Nephron progenitor cell (in vitro differentiated cells): ENCODE data around the gene NIT2.

Source experiments
- DNase-seq: peaks from one replicate; pipeline ENCODE4 v3.0.0; 2021
- H3K27ac Mint-ChIP-seq: 2 replicates; pipeline ENCODE4 v1.8.0; 2021; ENCODE audit warnings: mild to moderate bottlenecking, moderate library complexity, mixed read lengths
- H3K27me3 Mint-ChIP-seq: 2 replicates; pipeline ENCODE4 v1.8.0; 2021; ENCODE audit warnings: mild to moderate bottlenecking, low read depth, mixed read lengths; ENCODE audit not compliant: poor library complexity
- H3K36me3 Mint-ChIP-seq: 2 replicates; pipeline ENCODE4 v1.8.0; 2021; ENCODE audit warnings: low read depth, mixed read lengths
- H3K4me1 Mint-ChIP-seq: 2 replicates; pipeline ENCODE4 v1.8.0; 2021; ENCODE audit warnings: mixed read lengths
- H3K4me3 Mint-ChIP-seq: 2 replicates; pipeline ENCODE4 v1.8.0; 2021; ENCODE audit warnings: mild to moderate bottlenecking, moderate library complexity, mixed read lengths
- H3K9me3 Mint-ChIP-seq: 2 replicates; pipeline ENCODE4 v1.8.0; 2021; ENCODE audit warnings: mild to moderate bottlenecking, moderate library complexity, mixed read lengths
- TF ChIP-seq, protein P1 (sequence below): fragments of 200-600 bp; sonication (generic); IDR thresholded peaks from 2 replicates; pipeline ENCODE4 v1.5.0; 2021; ENCODE audit warnings: antibody characterized with exemption

The NIT2 gene

DNA sequence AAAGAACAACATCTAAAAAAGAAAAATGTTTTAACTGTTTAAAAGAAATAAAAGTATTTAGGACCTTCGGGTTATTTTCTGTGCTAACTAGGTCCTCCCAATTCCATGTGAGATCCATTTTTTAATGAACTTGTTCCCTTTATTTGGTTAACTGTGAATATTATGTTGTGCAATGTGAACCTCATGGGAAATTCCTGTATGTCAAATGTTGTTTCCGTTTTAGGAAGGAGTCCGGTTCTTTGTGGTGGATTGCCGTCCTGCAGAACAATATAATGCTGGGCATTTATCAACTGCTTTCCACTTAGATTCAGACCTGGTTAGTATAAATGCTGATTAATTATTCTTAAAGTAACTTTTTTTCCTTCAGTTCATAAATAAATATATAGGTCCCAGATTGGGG, 35.5 kb upstream of the NIT2 start:
- Mint-ChIP-seq H3K4me1 (no peaks in the 10 kb centered on the region), H3K36me3 (peaks cover 67% of the 10 kb centered on the region), H3K4me3 (no peak overlapping the region), H3K9me3 (no peaks in the 10 kb centered on the region), H3K27me3 (peaks cover 4% of the 10 kb centered on the region), H3K27ac (no peak overlapping the region)
- TF ChIP-seq, protein P1, sequence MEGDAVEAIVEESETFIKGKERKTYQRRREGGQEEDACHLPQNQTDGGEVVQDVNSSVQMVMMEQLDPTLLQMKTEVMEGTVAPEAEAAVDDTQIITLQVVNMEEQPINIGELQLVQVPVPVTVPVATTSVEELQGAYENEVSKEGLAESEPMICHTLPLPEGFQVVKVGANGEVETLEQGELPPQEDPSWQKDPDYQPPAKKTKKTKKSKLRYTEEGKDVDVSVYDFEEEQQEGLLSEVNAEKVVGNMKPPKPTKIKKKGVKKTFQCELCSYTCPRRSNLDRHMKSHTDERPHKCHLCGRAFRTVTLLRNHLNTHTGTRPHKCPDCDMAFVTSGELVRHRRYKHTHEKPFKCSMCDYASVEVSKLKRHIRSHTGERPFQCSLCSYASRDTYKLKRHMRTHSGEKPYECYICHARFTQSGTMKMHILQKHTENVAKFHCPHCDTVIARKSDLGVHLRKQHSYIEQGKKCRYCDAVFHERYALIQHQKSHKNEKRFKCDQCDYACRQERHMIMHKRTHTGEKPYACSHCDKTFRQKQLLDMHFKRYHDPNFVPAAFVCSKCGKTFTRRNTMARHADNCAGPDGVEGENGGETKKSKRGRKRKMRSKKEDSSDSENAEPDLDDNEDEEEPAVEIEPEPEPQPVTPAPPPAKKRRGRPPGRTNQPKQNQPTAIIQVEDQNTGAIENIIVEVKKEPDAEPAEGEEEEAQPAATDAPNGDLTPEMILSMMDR: no peak
- DNase-seq: no peak

DNA sequence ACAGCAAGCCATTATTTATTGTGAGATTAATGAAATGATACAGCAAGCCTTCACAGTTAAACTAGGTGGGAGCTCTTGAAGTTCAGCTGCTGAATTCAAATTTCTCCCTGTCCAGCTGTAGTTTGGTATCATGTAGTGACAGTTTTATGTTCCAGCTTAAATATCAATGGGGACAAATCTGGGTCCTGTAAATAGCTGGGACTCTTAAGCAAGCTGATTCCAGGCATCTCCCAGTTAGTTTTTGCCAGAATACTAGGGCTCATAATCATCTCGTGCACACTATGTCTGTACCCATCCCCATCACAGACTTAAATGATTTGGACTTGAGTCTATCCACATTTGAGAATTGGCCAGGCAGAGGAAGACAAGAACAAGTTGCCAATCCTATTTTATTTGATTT, 27.9 kb upstream of the NIT2 start:
- H3K4me3 Mint-ChIP-seq: no peak overlapping the region
- H3K27me3 Mint-ChIP-seq: no peaks in the 10 kb centered on the region
- TF ChIP-seq, protein P1: no peak
- H3K4me1 Mint-ChIP-seq: no peaks in the 10 kb centered on the region
- no peaks in the 10 kb centered on the region for H3K9me3 Mint-ChIP-seq
- H3K27ac Mint-ChIP-seq: no peak overlapping the region
- peaks cover 24% of the 10 kb centered on the region for H3K36me3 Mint-ChIP-seq
- no peak for DNase-seq

DNA sequence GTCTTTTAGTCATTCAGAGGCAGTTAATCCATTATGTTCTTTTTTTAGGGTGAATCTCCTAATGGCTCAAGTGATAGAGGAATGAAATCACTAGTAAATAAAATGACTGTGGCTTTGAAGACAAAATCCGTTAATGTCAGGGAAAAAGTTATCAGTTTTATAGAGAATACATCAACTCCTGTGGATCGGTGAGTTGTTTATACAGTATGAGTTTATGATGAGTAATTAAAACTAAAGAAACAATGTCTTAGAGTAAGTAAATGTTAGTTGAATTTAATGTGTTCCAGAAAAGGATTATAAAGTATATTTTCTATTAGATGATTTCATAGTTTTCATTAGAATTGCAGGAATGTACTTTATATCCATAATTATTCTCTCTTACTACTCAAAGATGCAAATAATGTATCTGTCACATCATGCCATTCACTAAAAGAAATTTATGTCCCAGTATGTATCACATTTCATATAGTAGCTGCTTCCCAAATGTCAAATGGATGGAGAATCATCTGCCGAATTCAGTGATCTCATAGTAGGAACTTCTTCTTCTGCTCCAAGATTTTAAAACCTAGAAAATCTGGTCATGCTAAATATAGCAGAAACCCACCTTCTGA, 24.1 kb upstream of the NIT2 start:
- H3K36me3 Mint-ChIP-seq: peaks cover 8% of the 10 kb centered on the region
- no peak overlapping the region for H3K27ac Mint-ChIP-seq
- H3K9me3 Mint-ChIP-seq: no peaks in the 10 kb centered on the region
- H3K27me3 Mint-ChIP-seq: no peaks in the 10 kb centered on the region
- TF ChIP-seq, protein P1: no peak
- DNase-seq: no peak
- H3K4me1 Mint-ChIP-seq: no peaks in the 10 kb centered on the region
- H3K4me3 Mint-ChIP-seq: no peak overlapping the region

DNA sequence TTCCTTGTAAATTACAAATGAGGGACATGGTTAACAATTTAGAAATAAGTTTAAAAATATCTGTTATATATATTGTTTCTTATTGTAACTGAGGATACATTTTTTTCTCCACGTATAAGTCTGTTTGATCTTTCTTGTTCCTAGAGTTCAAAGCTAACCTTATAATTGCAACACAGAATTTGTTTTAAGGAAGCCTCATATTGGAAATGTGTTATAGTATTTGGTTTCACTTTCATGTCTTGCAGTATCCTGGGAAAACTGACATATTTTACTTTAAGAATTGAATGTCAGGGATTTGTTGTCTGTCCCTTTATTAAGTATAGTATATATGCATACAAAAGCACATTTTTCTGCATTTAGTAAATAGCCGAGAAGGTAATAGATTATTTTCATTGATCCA, 23.5 kb upstream of the NIT2 start:
- Mint-ChIP-seq H3K4me1 (no peaks in the 10 kb centered on the region), H3K27me3 (no peaks in the 10 kb centered on the region), H3K36me3 (peaks cover 8% of the 10 kb centered on the region), H3K4me3 (no peak overlapping the region), H3K27ac (no peak overlapping the region), H3K9me3 (no peaks in the 10 kb centered on the region)
- TF ChIP-seq, protein P1: no peak
- DNase-seq: no peak

DNA sequence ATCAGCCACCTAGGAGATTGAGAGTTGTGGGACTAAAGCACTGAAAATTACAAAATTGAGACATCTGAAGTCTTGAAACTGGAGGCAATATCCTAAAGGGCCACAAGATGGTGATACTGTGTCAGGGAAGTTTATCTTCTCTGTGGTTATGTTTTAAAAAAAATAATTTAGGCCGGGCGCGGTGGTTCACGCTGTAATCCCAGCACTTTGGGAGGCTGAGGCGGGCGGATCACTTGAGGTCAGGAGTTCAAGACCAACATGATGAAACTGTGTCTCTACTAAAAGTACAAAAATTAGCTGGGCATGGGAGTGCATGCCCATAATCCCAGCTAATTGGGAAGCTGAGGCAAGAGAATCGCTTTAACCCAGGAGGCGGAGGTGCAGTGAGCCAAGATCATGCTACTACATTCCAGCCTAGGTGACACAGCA, 17.9 kb upstream of the NIT2 start:
- no peaks in the 10 kb centered on the region for H3K4me1 Mint-ChIP-seq
- no peaks in the 10 kb centered on the region for H3K27me3 Mint-ChIP-seq
- H3K4me3 Mint-ChIP-seq: no peak overlapping the region
- peaks cover 7% of the 10 kb centered on the region for H3K36me3 Mint-ChIP-seq
- peak; percentile 13 for DNase-seq
- H3K27ac Mint-ChIP-seq: no peak overlapping the region
- TF ChIP-seq, protein P1: peak; percentile 63
- H3K9me3 Mint-ChIP-seq: no peaks in the 10 kb centered on the region

DNA sequence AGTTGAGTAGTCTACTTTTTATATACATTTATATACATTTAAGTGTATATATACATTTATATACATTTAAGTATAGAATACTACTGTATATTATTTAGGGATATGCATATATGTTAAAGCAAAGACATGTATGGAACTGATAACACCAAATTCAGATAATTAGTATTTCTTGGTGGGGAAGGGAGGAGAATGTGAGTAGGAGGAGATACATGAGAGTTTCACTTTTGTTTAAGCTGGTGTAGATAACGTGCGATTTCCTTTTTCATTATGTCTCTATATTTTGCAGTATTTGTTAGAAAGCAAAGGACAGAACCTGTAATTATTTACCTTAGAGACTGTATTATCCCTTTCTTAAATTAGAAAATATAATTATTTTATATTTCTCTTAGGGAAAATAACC, 16.6 kb upstream of the NIT2 start:
- Mint-ChIP-seq H3K27me3 (no peaks in the 10 kb centered on the region), H3K36me3 (peaks cover 7% of the 10 kb centered on the region), H3K27ac (no peak overlapping the region), H3K4me3 (no peak overlapping the region), H3K4me1 (no peaks in the 10 kb centered on the region), H3K9me3 (no peaks in the 10 kb centered on the region)
- no peak for DNase-seq
- TF ChIP-seq, protein P1: no peak
